Stimulated activated naive CD4-positive, alpha-beta T cell (primary cell): ENCODE results near the gene SLC22A14.
"Not testable (repeated sequence)": the region's sequence is repeated elsewhere in the genome, so short reads cannot be mapped to it uniquely, and the experiment has no call there.

Experiments used
- DNase-seq, 6 experiments: peaks; one replicate each; lab custom pipeline; 2025; lab: John Stamatoyannopoulos, UW

SLC22A14 gene

DNA sequence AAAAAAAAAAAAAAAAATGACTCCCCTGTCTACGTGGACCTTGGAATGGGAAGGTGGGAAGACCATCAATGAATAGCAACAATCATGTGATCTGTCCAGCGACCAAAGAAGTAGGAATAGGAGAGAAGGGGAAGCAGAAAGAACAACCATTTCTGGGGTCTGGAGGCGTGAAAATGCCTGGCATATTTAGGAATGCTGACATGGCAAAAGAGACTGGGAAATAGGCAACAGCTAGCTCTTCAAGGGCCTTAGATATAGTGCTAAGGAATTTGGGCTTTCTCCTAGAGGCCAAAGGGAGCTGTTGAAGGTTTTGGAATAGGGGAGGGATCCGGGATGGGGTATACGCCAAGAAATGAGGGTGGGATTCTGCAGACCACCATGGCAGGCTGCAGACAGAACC is 10.5 kb upstream of the SLC22A14 start:
- DNase-seq, result no peak

DNA sequence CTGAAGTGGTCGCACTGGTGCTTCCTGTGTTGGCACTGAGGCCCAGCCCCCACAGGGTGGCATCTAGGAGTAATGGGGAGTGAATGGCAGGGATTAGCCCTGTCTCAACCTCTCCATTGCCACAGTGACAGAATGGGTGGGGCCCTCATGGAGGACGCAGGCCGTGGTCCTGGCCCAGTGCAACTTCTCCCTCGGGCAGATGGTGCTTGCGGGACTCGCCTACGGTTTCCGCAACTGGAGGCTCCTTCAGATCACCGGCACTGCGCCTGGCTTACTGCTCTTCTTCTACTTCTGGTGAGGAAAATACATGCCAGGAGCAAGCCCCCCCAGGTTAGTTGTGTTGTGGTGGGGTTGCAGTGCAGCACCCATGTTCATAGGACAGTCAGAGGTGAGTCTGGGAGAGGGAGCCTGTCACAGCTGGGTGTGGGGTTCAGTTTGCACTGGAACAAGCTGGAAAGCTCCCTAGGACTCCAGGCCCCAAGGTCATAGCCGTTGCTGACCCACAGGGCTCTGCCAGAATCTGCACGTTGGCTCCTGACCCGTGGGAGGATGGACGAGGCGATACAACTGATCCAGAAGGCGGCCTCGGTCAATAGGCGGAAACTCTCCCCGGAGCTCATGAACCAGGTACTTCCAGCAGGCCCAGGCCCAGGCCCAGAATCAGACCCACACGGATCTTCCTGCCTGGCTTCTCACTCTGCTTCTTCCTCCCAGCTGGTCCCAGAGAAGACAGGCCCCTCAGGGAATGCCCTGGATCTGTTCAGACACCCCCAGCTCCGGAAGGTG is 7.0 kb upstream of the SLC22A14 start:
- DNase-seq, result no peak

DNA sequence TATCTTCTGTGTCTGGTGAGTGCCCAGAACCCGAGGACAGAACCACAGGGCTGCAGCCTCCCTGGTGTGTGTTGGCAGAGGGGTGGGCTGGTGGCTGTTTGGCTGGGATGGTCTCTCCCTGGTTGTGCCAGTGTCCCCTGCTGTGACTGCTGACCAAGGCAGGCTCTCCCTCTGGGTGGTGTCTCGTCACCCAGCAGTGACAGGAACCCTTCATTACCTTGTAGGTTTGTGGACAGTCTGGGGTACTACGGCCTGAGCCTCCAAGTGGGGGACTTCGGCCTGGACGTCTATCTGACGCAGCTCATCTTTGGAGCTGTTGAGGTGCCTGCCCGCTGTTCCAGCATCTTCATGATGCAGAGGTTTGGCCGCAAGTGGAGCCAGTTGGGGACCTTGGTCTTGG is 6.4 kb upstream of the SLC22A14 start:
- DNase-seq, result no peak

DNA sequence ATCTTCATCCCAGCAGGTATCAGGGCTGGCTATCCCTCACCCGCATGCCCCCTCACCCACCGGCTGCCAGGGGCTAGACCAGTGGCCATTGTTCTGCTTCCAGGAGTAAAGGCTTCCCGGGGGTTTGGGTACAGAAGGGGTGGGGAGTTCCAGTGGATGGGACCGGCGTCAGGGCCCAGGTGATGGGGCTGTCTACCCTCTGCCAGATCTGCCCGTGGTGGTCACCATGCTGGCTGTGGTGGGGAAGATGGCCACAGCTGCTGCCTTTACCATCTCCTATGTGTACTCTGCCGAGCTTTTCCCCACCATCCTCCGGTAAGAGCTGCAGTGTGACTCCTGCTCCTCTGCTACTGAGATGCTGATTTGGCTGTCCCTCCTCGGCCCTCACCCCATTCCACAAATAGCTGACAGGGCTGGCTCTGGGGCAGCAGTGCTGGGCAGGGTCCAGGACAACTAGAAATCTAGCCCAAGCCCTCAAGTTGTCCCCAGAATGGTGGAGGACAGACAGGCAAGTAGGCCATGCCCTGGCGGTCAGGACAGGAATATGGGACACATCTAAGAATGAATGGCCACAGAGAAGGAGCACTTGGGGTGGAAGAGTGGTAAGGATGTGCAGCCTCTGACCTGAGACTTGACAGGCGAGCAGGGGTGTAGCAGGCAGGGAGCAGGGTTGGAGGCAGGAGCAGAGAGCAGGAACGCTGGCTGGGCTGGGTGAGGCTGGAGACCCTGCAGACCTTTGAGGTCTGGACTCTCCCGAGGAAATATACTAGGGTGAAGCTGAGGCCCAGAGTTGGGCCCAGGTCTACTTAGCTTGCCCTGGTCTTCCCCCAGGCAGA is 5.8 kb upstream of the SLC22A14 start:
- DNase-seq, result no peak

GRCh38 chr3:38276917-38277630 is 5.0 kb upstream of the SLC22A14 start:
- no peak for DNase-seq

DNA sequence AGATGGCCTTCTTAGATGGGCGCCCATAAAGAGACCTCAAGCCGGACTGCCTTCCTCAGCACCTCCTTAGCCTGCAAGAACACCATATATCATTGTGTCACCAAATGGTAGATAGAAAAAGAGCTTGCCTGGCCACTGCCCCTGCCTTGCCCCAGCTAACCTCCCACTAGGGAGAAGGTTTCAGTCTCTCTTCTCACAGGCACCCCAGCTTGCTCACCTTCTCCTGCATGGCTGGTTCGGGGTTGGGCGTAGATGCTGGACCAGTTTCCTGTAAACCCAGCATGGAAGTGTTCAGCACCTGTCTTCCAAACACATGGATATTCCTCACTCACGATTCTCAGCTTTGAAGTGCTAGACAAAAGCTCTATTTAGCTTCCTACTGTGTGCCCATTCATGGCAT is 3.3 kb upstream of the SLC22A14 start:
- no peak for DNase-seq

DNA sequence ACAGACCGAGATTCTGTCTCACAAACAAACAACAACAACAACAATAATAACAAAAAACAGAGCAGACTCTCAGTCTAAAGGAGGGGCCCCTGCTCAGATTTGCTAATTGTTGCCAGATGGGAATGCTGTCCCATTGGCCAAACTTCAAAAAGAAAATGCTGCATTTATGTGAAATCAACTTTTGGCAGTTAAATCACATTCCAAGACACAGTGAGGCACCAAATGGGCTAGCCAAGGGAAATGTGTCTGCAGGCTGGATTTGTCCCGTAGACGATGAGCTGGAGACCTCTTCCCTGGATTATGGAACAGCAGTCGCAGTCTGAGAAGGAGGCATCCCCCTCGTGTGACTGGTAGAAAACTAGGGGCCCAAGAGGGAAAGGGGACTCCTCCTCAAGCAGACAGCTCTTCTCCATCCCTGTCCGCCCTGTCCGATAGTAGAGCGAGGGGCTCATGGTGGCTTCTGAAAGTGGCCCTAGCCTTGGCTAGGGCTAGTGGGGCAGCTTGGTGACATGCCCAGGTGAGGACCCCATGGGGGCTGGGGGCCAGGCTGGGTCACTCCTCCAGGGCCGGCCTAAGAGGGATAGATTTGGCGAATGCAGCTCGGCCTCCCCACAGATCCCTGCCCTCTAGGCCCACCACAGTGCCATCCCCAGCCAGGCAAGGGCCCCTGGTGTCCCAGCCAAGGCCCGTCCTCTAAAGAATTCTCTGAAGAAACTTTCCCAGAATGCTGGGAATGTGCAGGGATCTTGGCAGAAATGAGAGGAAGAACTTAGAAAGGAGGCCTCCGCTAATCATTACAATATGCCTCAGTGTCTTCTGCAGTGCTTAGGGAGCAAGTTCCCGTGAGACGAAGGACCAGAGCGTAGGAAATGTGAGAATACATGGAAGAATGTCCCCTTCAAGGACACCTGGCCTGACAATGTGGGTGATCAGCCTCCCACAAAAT is 2.0 kb downstream of the SLC22A14 start:
- no peak for DNase-seq

DNA sequence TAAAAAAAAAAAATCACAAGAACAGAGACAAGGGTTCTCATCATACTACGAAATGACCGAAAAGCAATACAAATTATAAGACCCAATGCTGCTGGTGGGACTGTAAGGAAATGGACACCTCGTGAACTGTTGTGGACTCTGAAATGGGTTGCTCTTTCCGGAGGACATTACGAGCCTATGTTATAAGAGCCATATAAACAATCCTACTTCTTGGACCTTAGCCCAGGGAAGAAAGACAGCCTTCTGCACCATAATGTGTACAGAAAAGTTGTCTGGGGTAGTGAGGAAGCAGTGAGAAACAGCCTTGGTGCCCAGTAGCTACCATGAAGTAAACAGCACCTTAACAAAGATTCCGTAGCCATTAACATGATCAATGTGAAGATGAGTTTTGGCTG is 2.7 kb downstream of the SLC22A14 start:
- no peak for DNase-seq

DNA sequence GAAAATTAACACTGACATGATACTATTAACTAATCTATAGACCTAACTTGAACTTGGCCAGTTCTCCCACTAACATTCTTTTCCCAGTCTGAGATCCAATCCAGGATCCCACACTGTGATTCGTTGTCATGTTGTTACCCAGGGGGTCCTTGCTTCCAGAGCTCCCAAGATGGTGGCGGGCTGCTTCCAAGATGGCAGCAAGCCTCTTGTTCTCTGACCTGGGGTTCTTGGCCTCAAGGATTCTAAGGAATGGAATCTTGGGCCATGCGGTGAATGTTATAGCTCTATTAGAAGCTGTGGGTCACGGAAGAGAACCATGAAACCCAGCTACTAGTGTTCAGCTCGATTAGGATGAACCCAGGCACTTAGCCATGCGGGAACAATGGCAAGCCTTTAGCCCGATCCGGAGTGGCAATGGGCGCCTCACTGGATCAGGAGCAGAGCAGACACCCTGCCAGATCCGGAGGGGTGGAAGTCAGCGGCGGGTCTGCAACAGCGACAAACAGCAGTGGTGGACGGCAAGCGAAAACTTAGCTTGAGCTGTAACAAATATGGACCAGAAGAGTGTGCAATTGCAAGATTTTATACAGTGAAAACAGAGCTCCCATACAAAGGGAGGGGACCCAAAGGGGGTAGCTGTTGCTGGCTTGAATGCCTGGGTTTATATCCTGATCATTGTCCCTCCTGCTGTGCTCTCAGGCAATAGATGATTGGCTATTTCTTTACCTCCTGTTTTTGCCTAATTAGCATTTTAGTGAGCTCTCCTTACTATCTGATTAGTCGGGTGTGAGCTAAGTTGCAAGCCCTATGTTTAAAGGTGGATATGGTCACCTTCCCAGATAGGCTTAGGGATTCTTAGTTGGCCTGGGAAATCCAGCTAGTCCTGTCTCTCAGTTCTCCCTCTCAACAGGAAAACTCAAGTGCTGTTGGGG is 7.5 kb downstream of the SLC22A14 start:
- not testable (repeated sequence) for DNase-seq

DNA sequence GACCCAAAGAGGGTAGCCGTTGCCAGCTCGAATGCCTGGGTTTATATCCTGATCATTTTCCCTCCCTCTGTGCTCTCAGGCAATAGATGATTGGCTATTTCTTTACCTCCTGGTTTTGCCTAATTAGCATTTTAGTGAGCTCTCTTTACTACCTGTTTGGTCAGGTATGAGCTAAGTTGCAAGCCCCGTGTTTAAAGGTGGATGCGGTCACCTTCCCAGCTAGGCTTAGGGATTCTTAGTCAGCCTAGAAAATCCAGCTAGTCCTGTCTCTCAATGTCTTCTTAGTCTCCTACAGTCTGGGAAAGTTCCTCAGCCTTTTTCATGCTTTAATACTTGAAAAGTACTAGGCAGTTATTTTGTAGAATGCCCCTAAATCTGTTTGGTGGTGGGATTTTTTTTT is 15.0 kb downstream of the SLC22A14 start:
- not testable (repeated sequence) for DNase-seq

DNA sequence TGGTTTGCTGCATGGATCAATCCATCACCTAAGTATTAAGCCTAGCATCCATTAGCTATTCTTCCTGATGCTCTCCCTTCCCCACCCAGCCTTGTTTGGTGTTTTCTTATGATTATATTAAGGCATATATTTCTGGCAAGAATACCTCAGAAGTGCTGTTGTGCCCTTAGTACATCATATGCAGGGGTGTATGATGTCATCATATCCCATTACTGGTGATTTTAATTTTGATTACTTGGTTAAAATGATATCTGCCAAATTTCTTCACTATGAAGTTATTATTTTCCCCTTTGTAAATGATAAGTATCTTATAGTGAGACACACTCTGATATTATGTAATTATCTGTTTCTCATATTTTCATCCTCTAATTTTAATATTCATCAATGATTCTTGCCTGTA is 15.4 kb downstream of the SLC22A14 start:
- no peak for DNase-seq

DNA sequence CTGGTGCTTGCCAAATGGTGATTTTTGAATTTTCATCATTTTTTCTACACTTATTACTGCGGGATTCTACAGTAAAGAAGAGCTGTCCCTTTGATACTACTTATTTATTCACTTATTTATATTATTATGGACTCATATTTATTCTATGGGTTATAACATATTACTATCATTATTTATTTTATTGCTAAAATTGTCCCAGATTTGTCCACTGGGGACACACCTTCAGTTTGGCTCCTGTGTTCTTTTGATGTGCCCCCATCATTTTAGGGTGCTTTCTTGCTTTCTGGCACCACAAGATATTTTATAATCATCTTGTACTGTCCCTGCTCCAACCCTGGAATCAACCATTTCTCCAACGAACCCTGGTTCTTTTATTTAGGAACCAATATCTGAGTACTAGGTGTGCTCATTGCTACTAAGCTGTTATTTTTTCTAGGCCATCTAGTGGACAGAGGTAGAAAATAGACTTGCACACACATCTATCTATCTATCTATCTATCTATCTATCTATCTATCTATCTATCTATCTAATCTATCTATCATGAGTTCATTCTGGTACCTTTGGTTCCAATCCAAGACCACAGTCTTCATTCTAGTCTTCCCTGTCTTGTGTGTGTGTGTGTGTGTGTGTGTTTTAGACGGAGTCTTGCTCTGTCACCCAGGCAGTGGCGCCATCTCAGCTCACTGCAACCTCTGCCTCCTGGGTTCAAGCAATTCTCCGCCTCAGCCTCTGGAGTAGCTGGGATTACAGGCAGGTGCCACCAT is 16.0 kb downstream of the SLC22A14 start:
- no peak for DNase-seq

- no peak for DNase-seq
Measured at GRCh38 chr3:38306941-38307340, 24.8 kb downstream of the SLC22A14 start.

DNA sequence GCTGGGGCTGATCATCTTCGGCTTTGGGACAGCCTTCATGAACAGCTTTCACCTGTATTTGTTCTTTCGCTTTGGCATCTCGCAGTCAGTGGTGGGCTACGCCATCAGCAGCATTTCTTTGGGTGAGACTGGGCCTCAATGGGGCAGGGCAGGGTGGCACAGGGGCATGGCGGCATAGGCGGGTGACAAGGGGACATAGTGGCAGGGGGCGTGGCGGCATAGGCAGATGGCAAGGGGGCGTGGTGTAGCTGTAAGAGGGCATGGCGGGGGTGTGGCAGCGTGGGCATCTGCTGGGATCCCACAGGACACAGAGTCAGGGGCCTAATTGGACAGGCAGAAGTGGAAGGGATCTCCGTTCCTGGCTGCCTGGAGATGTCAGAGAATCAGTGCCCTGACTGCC is 25.5 kb downstream of the SLC22A14 start:
- DNase-seq, result no peak

DNA sequence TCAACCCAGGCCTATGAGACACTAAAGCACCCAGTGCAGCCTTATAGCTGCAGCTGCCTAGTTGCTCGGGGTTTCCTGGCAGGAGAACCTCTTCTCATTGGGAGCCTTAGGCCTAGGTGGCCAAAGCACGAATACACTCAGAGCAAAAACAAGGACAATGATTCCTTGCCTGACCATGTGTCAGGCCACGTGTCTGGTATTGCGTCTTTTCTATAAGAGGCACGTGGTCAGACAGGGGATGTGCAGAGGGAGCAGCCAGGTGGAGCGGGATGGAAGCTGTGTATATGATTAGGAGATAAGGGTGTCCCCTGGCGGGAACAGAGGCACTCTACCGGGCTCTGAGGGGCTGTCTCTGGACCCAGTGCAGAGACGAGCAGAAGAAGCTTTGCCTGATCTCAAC is 26.4 kb downstream of the SLC22A14 start:
- no peak for DNase-seq

GRCh38 chr3:38311476-38311875 is 29.4 kb downstream of the SLC22A14 start:
- DNase-seq, result no peak

DNA sequence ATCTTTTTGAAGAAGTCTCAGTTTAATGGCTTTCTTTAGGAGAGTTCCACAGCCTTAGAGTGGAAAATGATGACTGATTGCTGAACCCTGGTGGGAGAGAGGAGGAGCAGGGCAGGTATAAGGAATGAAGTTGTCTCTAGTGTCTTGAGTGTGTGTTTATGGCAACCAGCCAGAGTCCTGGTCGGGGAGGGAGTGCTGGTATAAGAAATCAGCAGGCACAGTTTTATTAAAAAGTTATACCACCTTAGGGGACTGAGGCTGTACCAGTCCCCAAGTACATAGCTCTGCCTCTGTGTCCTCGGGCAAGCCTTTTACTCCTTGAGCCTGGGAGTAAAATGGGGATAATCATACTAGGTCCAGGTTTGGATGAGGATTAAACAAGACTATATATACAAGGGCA is 29.8 kb downstream of the SLC22A14 start:
- DNase-seq, result no peak

DNA sequence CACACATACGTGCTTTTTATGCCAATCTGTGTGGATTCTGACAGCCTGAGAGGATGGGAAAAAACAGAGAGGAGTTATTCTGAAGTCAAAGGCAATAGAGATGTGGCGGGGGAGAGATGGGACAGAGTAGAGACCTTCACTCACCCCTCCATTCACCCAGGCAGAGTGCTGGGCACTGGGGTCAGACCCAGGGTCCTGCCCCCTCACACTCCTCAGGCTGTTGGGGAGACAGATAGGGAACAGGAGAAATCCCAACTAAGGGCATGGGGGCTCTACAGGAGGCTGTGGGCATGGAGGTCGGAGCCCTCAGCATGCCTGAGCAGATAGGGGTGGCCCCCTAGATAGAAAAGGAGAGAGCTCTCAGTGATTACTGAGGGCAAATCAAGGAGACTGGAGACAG is 30.3 kb downstream of the SLC22A14 start:
- DNase-seq, result no peak

DNA sequence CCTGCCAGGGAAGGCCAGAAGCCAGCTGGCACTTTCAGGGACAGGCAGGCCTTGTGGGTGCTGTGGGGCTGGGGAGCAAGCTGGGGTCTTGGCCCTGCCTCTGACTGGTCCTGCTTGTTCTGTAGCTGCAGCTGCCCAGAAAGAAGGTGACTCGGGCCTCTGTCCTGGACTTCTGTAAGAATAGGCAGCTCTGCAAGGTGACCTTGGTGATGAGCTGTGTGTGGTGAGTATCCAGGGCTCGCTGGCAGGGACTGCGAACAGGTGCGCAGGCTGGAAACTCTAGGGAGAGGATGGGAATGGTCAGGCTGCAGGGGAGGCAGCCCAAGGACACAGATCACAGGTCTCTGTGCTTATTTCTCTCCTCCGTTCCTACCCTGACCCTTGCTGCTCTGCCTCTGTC is 31.2 kb downstream of the SLC22A14 start:
- no peak for DNase-seq

DNA sequence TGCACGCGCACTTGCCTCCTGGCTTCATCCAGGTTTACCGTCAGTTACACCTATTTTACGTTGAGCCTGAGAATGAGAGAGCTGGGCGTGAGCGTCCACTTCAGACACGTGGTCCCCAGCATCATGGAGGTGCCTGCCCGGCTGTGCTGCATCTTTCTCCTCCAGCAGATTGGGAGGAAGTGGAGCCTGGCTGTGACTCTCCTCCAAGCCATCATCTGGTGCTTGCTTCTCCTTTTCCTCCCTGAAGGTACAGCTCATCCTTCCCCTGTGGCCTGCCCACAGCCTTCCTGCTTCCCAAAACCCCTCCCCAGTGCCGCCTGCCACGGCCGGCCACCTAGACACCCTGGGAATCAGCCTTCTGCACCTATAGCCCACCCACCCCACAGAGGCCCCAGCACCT is 31.6 kb downstream of the SLC22A14 start:
- DNase-seq, result no peak
